Astrocyte (in vitro differentiated cells and primary cell): ENCODE data around the gene HPN. TPM values are rescaled to one million over a fixed set of nuclear protein-coding genes. Genes with fewer than 3 reads are reported as not detected.

Experiments
- DNase-seq: peaks from one replicate; pipeline ENCODE4 v3.0.0-alpha.2; 2010; ENCODE audit warnings: low read depth
- FAIRE-seq: peaks from 2 replicates; lab custom pipeline; 2011; peaks lifted over from hg19 to GRCh38; lab: Jason Lieb, UNC
- H2AFZ ChIP-seq: 2 replicates; pipeline ENCODE4 v1.6.0; 2012; ENCODE audit warnings: low read depth, low read length, inconsistent platforms
- H3K27ac ChIP-seq: 2 replicates; pipeline ENCODE4 v1.5.1; 2011; ENCODE audit warnings: low read depth, low read length, inconsistent platforms
- H3K27me3 ChIP-seq: 2 replicates; pipeline ENCODE4 v1.6.0; 2011; ENCODE audit warnings: low read length, inconsistent platforms; ENCODE audit not compliant: insufficient read depth
- H3K36me3 ChIP-seq: 2 replicates; pipeline ENCODE4 v1.5.1; 2011; ENCODE audit warnings: low read length, inconsistent platforms; ENCODE audit not compliant: insufficient read depth
- H3K4me1 ChIP-seq: 2 replicates; pipeline ENCODE4 v1.5.1; 2011; ENCODE audit warnings: low read length, inconsistent platforms; ENCODE audit not compliant: insufficient read depth
- H3K4me2 ChIP-seq: 2 replicates; pipeline ENCODE4 v1.6.0; 2012; ENCODE audit warnings: low read length, inconsistent platforms
- H3K4me3 ChIP-seq: 2 replicates; pipeline ENCODE4 v1.5.1; 2011; ENCODE audit warnings: low read depth, mild to moderate bottlenecking, low read length, inconsistent platforms; ENCODE audit not compliant: insufficient read depth
- H3K79me2 ChIP-seq: 2 replicates; pipeline ENCODE4 v1.6.0; 2012; ENCODE audit warnings: mild to moderate bottlenecking, low read length, inconsistent platforms; ENCODE audit not compliant: insufficient read depth
- H3K9ac ChIP-seq: 2 replicates; pipeline ENCODE4 v1.6.0; 2012; ENCODE audit warnings: mild to moderate bottlenecking, low read length, inconsistent platforms
- H3K9me3 ChIP-seq: 2 replicates; pipeline ENCODE4 v1.5.1; 2012; ENCODE audit warnings: low read depth, mild to moderate bottlenecking, low read length, inconsistent platforms; ENCODE audit not compliant: insufficient read depth
- H4K20me1 ChIP-seq: 2 replicates; pipeline ENCODE4 v1.6.0; 2012; ENCODE audit warnings: low read length, inconsistent platforms; ENCODE audit not compliant: insufficient read depth
- H3K27ac Mint-ChIP-seq: one replicate; pipeline ENCODE4 v1.8.0; 2021; ENCODE audit warnings: mild to moderate bottlenecking, mixed read lengths; ENCODE audit not compliant: unreplicated experiment
- H3K27me3 Mint-ChIP-seq: one replicate; pipeline ENCODE4 v1.8.0; 2021; ENCODE audit warnings: low read depth, mixed read lengths; ENCODE audit not compliant: unreplicated experiment
- H3K36me3 Mint-ChIP-seq: one replicate; pipeline ENCODE4 v1.8.0; 2021; ENCODE audit warnings: low read depth, mixed read lengths; ENCODE audit not compliant: unreplicated experiment
- H3K4me1 Mint-ChIP-seq: one replicate; pipeline ENCODE4 v1.8.0; 2021; ENCODE audit warnings: low read depth, mixed read lengths; ENCODE audit not compliant: unreplicated experiment
- H3K4me3 Mint-ChIP-seq: one replicate; pipeline ENCODE4 v1.8.0; 2021; ENCODE audit warnings: mild to moderate bottlenecking, moderate library complexity, mixed read lengths; ENCODE audit not compliant: unreplicated experiment
- H3K9me3 Mint-ChIP-seq: one replicate; pipeline ENCODE4 v1.8.0; 2021; ENCODE audit warnings: mild to moderate bottlenecking, mixed read lengths; ENCODE audit not compliant: unreplicated experiment
- CTCF ChIP-seq: IDR thresholded peaks from 2 replicates; pipeline ENCODE4 v1.5.1; 2011; ENCODE audit warnings: low read depth, mild to moderate bottlenecking, inconsistent platforms, low read length, moderate library complexity; ENCODE audit not compliant: insufficient read depth
- EZH2 ChIP-seq: IDR thresholded peaks from 2 replicates; pipeline ENCODE4 v1.6.1; 2012; ENCODE audit warnings: mild to moderate bottlenecking, low read length, inconsistent platforms; ENCODE audit not compliant: insufficient read depth
- total RNA-seq: library from RNA; stranded (reverse); gene quantifications from 2 replicates; pipeline ENCODE4 v1.2.1, GENCODE V29; 2021

Gene HPN
- total RNA-seq, 1 donor from 2014 or later: 0.73 TPM

GRCh38 chr19:35073941-35074340 is 32.4 kb downstream of the HPN start:
- no peaks in the 10 kb centered on the region for H3K36me3 ChIP-seq
- no peak for FAIRE-seq
- Mint-ChIP-seq H3K27ac (no peak overlapping the region), H3K36me3 (no peaks in the 10 kb centered on the region), H3K4me1 (no peaks in the 10 kb centered on the region), H3K4me3 (no peak overlapping the region), H3K27me3 (peaks cover 24% of the 10 kb centered on the region), H3K9me3 (no peaks in the 10 kb centered on the region)
- TF ChIP-seq CTCF (no peak), EZH2 (no peak)
- no peak overlapping the region for H3K9ac ChIP-seq
- DNase-seq: no peak
- H3K4me2 ChIP-seq: no peak overlapping the region
- H3K4me3 ChIP-seq: no peak overlapping the region
- H3K79me2 ChIP-seq: no peaks in the 10 kb centered on the region
- H4K20me1 ChIP-seq: no peaks in the 10 kb centered on the region
- no peaks in the 10 kb centered on the region for H3K27me3 ChIP-seq
- H3K9me3 ChIP-seq: peaks cover 4% of the 10 kb centered on the region
- no peak overlapping the region for H2AFZ ChIP-seq
- no peak overlapping the region for H3K27ac ChIP-seq
- H3K4me1 ChIP-seq: no peaks in the 10 kb centered on the region

- Histone ChIP-seq H3K27me3 (no peaks in the 10 kb centered on the region), H3K27ac (no peak overlapping the region), H3K9ac (no peak overlapping the region), H4K20me1 (no peaks in the 10 kb centered on the region), H3K4me3 (no peak overlapping the region), H3K36me3 (no peaks in the 10 kb centered on the region), H3K9me3 (peaks cover 4% of the 10 kb centered on the region), H3K4me1 (no peaks in the 10 kb centered on the region), H2AFZ (no peak overlapping the region), H3K4me2 (no peak overlapping the region), H3K79me2 (no peaks in the 10 kb centered on the region)
- Mint-ChIP-seq H3K27ac (no peak overlapping the region), H3K4me3 (no peak overlapping the region), H3K9me3 (no peaks in the 10 kb centered on the region), H3K4me1 (no peaks in the 10 kb centered on the region), H3K36me3 (no peaks in the 10 kb centered on the region), H3K27me3 (peaks cover 29% of the 10 kb centered on the region)
- TF ChIP-seq CTCF: no peak
- TF ChIP-seq EZH2: no peak
- FAIRE-seq: no peak
- no peak for DNase-seq
These were observed 33.1 kb downstream of the HPN start for GRCh38 chr19:35074426-35075201.
